Epithelial cell of esophagus (primary cell): ENCODE results near the gene GPER1.

Experiments used
- DNase-seq: peaks from one replicate; pipeline ENCODE4 v3.0.0; 2010; ENCODE audit warnings: low read depth
- H3K4me3 ChIP-seq: 2 replicates; pipeline ENCODE4 v1.5.1; 2011; ENCODE audit warnings: mild to moderate bottlenecking, low read length, control low read depth
- TF ChIP-seq, protein P1 (sequence below): IDR thresholded peaks from 2 replicates; pipeline ENCODE4 v1.5.1; 2011; ENCODE audit warnings: low read depth, mild to moderate bottlenecking, low read length, control low read depth, inconsistent platforms; ENCODE audit not compliant: insufficient read depth; ENCODE audit errors: missing control alignments

Gene GPER1

DNA sequence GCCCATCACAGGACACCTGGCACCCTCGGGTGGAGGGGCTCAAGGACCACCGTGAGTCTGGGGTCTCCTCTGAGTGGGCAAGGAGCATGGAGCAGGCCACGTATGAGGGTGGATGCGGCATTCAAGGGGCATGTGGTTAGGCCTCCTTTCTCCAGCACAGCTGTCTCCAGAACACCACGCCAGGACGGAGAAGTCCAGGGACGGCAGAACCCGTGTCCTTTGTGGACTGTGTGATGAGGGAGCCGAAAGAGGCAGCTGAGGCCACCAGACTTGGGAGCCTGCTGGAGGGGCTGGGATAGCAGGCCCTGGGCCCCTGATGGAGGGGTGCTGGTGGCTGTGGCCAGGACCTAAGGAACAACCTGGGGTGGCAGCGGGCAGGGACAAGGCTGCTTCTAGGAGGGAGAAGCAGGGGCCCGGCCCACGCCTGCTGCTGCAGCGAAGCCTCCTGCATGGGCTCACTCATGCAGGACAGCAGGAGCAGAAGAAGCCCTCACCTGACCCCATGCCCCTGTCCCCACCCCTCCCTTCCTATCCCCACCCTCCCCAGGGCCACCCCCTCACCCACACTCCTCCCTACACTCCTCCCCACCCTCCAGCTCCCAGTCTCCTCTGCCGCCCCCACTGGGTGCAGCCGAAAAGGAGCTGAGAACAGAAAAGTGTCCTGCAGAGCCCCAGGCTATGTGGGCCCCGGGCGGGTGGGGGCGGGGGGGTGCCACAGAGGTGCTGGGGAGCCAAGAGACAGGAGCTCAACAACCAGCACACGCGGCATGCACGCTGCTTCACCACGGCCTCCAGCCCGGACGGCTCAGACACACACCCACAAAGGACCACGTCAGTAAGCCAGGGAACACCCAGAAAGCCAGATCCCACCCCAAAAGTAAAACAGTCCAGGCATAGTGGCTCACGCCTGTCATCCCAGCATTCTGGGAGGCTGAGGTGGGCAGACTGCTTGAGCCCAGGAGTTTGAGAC, 42.4 kb downstream of the GPER1 start:
- TF ChIP-seq, protein P1, sequence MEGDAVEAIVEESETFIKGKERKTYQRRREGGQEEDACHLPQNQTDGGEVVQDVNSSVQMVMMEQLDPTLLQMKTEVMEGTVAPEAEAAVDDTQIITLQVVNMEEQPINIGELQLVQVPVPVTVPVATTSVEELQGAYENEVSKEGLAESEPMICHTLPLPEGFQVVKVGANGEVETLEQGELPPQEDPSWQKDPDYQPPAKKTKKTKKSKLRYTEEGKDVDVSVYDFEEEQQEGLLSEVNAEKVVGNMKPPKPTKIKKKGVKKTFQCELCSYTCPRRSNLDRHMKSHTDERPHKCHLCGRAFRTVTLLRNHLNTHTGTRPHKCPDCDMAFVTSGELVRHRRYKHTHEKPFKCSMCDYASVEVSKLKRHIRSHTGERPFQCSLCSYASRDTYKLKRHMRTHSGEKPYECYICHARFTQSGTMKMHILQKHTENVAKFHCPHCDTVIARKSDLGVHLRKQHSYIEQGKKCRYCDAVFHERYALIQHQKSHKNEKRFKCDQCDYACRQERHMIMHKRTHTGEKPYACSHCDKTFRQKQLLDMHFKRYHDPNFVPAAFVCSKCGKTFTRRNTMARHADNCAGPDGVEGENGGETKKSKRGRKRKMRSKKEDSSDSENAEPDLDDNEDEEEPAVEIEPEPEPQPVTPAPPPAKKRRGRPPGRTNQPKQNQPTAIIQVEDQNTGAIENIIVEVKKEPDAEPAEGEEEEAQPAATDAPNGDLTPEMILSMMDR = no peak
- no peak overlapping the region for H3K4me3 ChIP-seq
- DNase-seq = no peak

DNA sequence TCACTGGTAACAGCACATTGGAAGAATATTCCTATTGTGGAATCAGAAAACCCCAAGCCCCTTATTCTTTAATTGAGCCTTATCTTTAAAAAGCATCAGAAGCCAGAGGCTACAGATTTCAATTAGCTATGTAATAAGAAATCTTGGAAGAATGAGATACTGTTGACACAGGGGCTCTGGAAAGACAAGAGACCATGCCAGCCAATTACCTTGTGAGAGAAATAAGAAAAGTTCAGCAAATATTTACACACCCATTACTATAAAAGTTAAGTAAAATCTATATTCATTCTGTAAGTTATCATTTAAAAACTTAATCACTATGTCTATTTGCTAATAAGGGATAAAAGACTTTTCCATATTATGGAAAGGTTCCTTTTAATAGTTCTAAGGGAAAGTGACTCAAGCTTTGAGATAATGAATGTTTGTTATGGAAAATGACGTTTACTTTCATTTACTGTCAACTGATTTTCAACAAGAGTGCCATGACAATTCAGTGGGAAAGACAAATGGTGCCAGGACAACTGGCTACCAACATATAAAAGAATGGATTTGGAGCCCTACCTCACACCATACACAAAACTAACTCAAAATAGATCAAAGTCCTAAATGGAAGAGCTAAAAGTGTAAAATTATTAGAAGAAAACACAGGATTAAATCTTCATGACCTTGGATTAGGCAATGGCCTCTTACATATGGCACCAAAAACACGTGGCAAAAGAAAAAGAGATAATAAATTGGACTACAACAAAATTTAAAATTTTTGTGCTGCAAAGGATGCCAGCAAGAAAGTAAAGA, 43.8 kb downstream of the GPER1 start:
- no peak for DNase-seq
- TF ChIP-seq, protein P1 = no peak
- H3K4me3 ChIP-seq = no peak overlapping the region

DNA sequence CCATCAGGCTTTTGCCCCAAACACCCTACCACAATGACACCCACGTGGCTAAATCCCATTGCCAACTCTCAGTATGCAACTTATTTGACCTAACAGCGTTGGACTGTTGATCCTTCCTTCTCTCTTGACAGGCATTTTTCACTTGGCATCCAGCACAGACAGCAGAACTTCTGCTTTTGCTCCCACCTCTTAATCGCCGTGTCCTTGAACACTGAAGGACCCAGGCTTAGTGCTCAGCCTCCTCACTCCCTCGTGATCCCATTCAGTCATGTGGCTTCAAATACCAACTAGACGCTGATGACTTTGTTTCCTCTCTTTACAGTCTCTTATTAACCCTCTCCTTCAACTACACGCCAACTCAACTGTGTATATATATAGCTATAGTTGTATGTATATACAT, 47.0 kb downstream of the GPER1 start:
- no peak for DNase-seq
- H3K4me3 ChIP-seq = no peak overlapping the region
- TF ChIP-seq, protein P1 = no peak

DNA sequence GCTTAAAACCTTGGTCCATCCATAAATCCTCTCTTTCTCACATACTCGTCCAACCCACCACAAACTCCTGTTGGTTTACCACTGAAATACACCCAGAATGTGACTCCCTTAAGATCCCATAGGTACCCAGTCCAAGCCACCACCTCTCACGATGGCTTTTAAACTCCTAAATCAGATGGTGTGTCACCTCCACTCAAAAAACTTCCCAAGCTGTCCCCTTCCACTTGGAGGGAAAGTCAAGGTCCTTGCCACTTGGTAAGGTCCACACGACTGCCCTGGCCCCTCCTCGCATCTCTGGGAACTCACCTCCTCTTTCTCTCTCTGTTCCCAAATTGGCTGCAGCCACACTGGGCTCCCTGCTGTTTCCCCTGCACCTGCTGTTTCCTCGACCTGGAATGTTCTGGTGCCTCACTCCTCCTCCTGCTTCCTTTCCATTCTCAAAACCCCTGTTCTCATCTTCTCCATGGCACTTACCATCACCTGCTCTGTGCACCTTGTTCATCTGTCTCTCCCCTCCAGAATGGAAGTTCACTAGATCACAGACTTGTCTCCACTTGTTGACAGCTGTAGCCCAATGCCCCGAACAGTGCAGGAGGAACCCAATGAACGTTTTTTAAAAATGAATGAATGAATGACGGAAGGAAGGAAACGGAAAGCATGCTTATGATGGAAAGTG, 49.1 kb downstream of the GPER1 start:
- peak overlapping the region; percentile 75 for H3K4me3 ChIP-seq
- DNase-seq = no peak
- TF ChIP-seq, protein P1 = no peak

- H3K4me3 ChIP-seq = peak overlapping the region; percentile 85
- TF ChIP-seq, protein P1 = no peak
- no peak for DNase-seq
These were observed 49.7 kb downstream of the GPER1 start for GRCh38 chr7:1137517-1138167.

- no peak for DNase-seq
- TF ChIP-seq, protein P1 = no peak
- H3K4me3 ChIP-seq = no peak overlapping the region
These were observed 52.7 kb downstream of the GPER1 start for GRCh38 chr7:1140476-1141104.
